Kidney glomerular epithelial cell (primary cell): Measurements from ENCODE around the gene SCN8A.

Experiments used
- DNase-seq: peaks from one replicate; lab custom pipeline; 2025; lab: John Stamatoyannopoulos, UW

The SCN8A gene

GRCh38 chr12:51851413-51852124 lies 260.5 kb downstream of the SCN8A start:
- no peak for DNase-seq

DNA sequence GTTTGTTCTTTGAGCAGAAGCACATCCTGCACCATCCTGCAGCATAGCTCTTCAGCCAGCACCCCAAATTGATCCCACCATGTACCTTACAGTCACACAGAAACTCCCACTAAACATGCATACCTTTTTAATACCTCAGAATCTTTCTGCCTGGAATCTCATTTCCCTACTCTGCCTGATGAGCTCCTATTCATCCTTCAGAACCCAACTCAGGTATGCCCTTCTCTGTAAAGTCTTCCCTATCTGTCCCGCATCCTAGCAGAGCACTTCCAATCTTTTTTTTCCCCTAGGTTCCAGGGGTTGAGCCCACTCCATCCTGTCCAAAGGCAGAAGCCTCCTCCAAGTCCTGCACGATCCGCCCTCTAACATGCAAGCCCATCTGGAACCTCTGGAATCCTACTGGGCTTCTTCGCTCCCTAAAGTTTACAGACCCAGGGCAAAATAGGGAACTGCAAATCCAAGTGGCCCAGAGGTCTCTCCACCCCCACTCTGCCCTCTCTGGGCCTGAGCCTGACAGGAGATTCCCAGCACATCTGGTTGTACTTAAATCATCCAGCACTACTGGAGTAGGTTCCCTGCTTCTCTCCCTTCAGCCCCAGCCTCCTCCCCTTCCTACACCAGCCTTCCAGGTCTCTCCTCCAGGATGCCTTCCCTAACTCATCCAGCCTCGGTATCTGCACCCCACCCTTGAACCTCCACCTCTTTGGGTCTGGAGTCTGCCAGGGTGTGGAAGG lies 261.5 kb downstream of the SCN8A start:
- no peak for DNase-seq

DNA sequence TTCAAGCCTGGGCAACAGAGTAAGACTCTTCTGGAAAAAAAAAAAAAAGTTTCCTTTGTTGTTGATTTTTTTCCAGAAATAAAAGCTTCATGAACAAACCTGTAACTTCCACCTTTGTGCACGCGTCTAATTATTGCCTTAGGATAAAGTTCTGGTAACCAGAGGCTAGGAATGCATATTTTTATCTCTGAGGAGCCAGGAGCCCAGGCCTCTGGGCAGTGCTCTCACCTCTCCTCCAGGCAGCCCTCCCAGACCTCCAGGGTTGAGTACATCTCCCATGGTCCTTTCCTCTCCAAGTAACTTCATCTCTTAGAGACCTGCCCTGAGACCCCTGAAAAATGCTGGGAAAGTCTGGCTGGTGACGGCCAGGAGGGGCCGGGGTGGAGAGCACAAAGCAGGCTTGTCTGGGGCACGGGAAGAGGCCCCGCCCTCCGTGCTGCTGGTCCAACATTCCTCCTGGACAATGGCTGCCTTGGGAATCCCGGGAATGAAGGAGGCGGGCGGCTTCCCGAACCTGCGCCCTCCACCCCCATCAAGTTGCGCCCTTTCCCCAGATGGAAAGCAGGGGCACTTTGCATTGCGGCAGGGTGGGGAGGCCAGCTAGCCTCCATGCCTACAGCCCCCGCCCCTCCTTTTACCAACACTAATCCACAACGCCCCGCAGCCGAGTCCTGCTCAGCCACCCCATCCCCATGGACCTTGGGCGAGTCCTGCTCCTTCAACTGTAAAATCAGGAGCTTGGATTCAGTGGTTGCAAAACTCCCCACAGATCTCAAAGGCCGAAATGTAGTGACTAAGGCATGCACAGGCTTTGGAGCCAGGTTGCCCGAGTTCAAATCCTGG lies 264.8 kb downstream of the SCN8A start:
- DNase-seq = peak; percentile 48

- DNase-seq = no peak
Observed at GRCh38 chr12:51860986-51861385, 270.0 kb downstream of the SCN8A start.
